Transverse colon (tissue), 3 donors: ENCODE results near the gene CPEB4.

Experiments
- CTCF ChIP-seq, 5 experiments: fragments of 200-600 bp in 3 of 5; fragments of 450-650 bp in 2 of 5; sonication (generic) in 3 of 5; IDR thresholded peaks; 1 replicate in 2 of 5; 2 replicates in 3 of 5; pipeline ENCODE4 v1.5.1; 2016 to 2017; ENCODE audit warnings: antibody characterized with exemption in 5 of 5, inconsistent platforms in 3 of 5, mild to moderate bottlenecking in 2 of 5, moderate library complexity in 1 of 5
- EP300 ChIP-seq: sonication (generic); formaldehyde crosslinking; IDR thresholded peaks from one replicate; pipeline ENCODE4 v1.6.1; 2017; ENCODE audit warnings: antibody characterized with exemption, low read depth
- POLR2A ChIP-seq: fragments of 450-650 bp; IDR thresholded peaks from one replicate; pipeline ENCODE4 v1.6.1; 2016; ENCODE audit warnings: antibody characterized with exemption, mild to moderate bottlenecking, moderate library complexity

DNA sequence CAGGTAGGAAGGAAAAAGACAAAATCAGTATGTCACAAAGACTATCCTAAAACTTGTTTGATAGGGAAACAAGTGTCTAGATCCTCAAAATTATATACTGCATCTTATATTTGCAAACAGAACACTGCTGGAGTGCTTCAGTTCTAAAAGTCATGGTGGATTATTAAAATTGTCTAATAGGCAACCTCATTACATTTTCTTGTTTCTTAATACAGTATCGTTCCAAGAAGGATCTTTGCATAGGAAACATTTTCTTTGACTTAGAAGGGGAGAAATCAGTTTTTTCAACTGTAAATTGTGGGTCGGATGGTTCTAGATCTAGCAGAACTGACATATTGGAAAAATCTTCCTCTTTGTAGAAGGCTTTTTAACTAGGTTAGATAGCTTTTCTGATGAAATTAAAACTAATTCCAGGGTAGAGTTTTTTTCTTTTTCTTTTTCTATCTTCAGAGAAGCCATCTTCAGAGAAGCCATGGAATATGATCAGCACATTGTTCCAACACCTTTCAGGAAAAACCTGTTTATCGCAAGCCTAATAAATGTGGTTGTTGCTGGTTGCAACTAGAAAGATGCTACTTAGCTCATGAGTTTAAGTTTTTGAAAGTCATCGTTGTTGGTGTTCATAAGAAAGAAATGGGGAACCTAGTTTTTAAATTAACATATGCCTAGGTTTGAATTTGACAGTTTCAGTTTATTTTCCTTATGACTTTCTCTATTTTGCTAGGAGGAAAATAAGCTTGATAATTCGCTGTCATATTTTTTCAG, 7.4 kb downstream of the CPEB4 start:
- TF ChIP-seq CTCF (IDR thresholded peaks at IDR 0.05) (no peak), EP300 (no peak), POLR2A (no peak)
